K562 (cell line): Measurements from ENCODE around the gene F13A1. TPM values are rescaled to one million over a fixed set of nuclear protein-coding genes. Genes with fewer than 3 reads are reported as not detected.

ENCODE experiments used
- ATAC-seq: fragments of 200-7000 bp; cut with Tn5 transposase; 3 replicates; pipeline ENCODE4 v1.9.1; 2020; ENCODE audit warnings: moderate library complexity
- BruUV-seq: library from RNA; stranded (reverse); fragments of 400-500 nt; replicated peaks from 2 replicates; lab custom pipeline; 2021; lab: Mats Ljungman, UMichigan
- CTCF ChIA-PET: fragments of 300-600 bp; formaldehyde crosslinking; extraction: SDS; loops from one replicate; lab custom pipeline; 2021; ENCODE audit warnings: low intra/inter-chr PET ratio; lab: Yijun Ruan, JAX
- POLR2A ChIA-PET: fragments of 300-600, 350-650 bp; sonication (Branson Sonifier 250); formaldehyde crosslinking; extraction: SDS; loops from one replicate; lab custom pipeline; 2021; ENCODE audit warnings: antibody characterized with exemption, inconsistent platforms; lab: Yijun Ruan, JAX
- DNase-seq, 4 experiments: peaks; one replicate each; pipeline versions ENCODE4 v3.0.0 to v3.0.0-alpha.2; 2011 to 2018; ENCODE audit warnings: low spot score in 3 of 4, mixed read lengths in 3 of 4; ENCODE audit errors: extremely low read depth in 1 of 4
- FAIRE-seq: peaks from 2 replicates; lab custom pipeline; 2011; peaks lifted over from hg19 to GRCh38; lab: Jason Lieb, UNC
- H2AFZ ChIP-seq: 2 replicates; pipeline ENCODE4 v1.6.0; 2011; ENCODE audit warnings: low read depth, low read length, control low read depth, inconsistent platforms
- H3K27ac ChIP-seq: fragments of 200-600 bp; 3 replicates; pipeline ENCODE4 v1.8.0; 2011; ENCODE audit warnings: low read depth, mild to moderate bottlenecking, control low read depth, inconsistent platforms, low read length, moderate library complexity, mixed read lengths; ENCODE audit errors: extremely low read depth
- H3K27me3 ChIP-seq, 2 experiments: fragments of 300-600 bp in 1 of 2; 2 replicates in 1 of 2; 3 replicates in 1 of 2; pipeline versions ENCODE4 v1.6.0 to v1.8.0; 2011; ENCODE audit warnings: inconsistent platforms in 2 of 2, low read length in 2 of 2, mild to moderate bottlenecking in 1 of 2, mixed read lengths in 1 of 2, moderate library complexity in 1 of 2; ENCODE audit not compliant: control insufficient read depth in 2 of 2, insufficient read depth in 2 of 2
- H3K36me3 ChIP-seq: fragments of 300-600 bp; 3 replicates; pipeline ENCODE4 v1.8.0; 2011; ENCODE audit warnings: mild to moderate bottlenecking, low read length, inconsistent platforms; ENCODE audit not compliant: control insufficient read depth, insufficient read depth
- H3K4me1 ChIP-seq, 2 experiments: fragments of 200-600 bp in 1 of 2; replicated peaks in 1 of 2; 2 replicates in 1 of 2; 3 replicates in 1 of 2; pipeline versions ENCODE4 v1.5.1 to v1.8.0; 2011; ENCODE audit warnings: inconsistent platforms in 2 of 2, low read length in 2 of 2, mild to moderate bottlenecking in 1 of 2, mixed read lengths in 1 of 2, moderate library complexity in 1 of 2; ENCODE audit not compliant: control insufficient read depth in 2 of 2, insufficient read depth in 2 of 2
- H3K4me2 ChIP-seq: 2 replicates; pipeline ENCODE4 v1.6.1; 2011; ENCODE audit warnings: low read length, control low read depth, inconsistent platforms, mixed read lengths; ENCODE audit not compliant: insufficient read depth
- H3K4me3 ChIP-seq: fragments of 200-600 bp; sonication (generic), shearing (Covaris generic); 2 replicates; pipeline ENCODE4 v1.5.1; 2016; ENCODE audit warnings: control low read depth, inconsistent platforms
- H3K79me2 ChIP-seq: fragments of 200-600 bp; 3 replicates; pipeline ENCODE4 v1.8.0; 2011; ENCODE audit warnings: low read length, inconsistent platforms; ENCODE audit not compliant: control insufficient read depth, insufficient read depth
- H3K9ac ChIP-seq, 2 experiments: 2 replicates each; pipeline versions ENCODE4 v1.6.0 to v1.6.1; 2011; ENCODE audit warnings: low read depth in 2 of 2, low read length in 2 of 2, control low read depth in 1 of 2, inconsistent platforms in 1 of 2, mild to moderate bottlenecking in 1 of 2, mixed read lengths in 1 of 2; ENCODE audit not compliant: insufficient read depth in 1 of 2
- H3K9me1 ChIP-seq: one replicate; pipeline ENCODE4 v1.6.0; 2011; ENCODE audit warnings: inconsistent platforms, mild to moderate bottlenecking, low read length, moderate library complexity; ENCODE audit not compliant: control insufficient read depth, insufficient read depth
- H3K9me3 ChIP-seq: replicated peaks from 2 replicates; pipeline ENCODE4 v1.5.1; 2011; ENCODE audit warnings: low read depth, low read length, inconsistent platforms; ENCODE audit not compliant: control insufficient read depth, insufficient read depth
- H4K20me1 ChIP-seq: replicated peaks from 2 replicates; pipeline ENCODE4 v1.6.1; 2011; ENCODE audit warnings: low read length, inconsistent platforms, mixed read lengths; ENCODE audit not compliant: control insufficient read depth, insufficient read depth
- CC2D1A ChIP-seq: fragments of 450-650 bp; IDR thresholded peaks from 2 replicates; pipeline ENCODE4 v1.6.1; 2017; ENCODE audit warnings: mild to moderate bottlenecking
- ELF2 ChIP-seq: fragments of 250-450 bp; sonication (Bioruptor Pico); IDR thresholded peaks from 2 replicates; pipeline ENCODE4 v1.5.0; 2021; ENCODE audit warnings: mild to moderate bottlenecking
- RBBP5 ChIP-seq: fragments of 200-600 bp; sonication (generic); IDR thresholded peaks from 2 replicates; pipeline ENCODE4 v1.6.1; 2012; ENCODE audit warnings: borderline replicate concordance, mild to moderate bottlenecking, low read length, control low read depth, inconsistent platforms; ENCODE audit not compliant: insufficient read depth, poor library complexity, severe bottlenecking
- ZC3H8 ChIP-seq: fragments of 450-650 bp; IDR thresholded peaks from 2 replicates; pipeline ENCODE4 v1.6.1; 2017
- ZFP91 ChIP-seq: sonication (generic); formaldehyde crosslinking; IDR thresholded peaks from 2 replicates; pipeline ENCODE4 v1.8.0; 2022; ENCODE audit warnings: mild to moderate bottlenecking, missing genetic modification reagents
- ZNF134 ChIP-seq: fragments of 250-450 bp; sonication (Bioruptor Pico); conservative IDR thresholded peaks from 2 replicates; pipeline ENCODE4 v1.4.0; 2020
- WGBS: fragments of 100-300 bp; shearing (Covaris generic); methylation state at CpG from one replicate; pipeline ENCODE4 v1.1.6; 2016; ENCODE audit warnings: low coverage, mixed read lengths; ENCODE audit not compliant: insufficient coverage; ENCODE audit errors: missing lambda C conversion rate; 5-methylcytosine and 5-hydroxymethylcytosine counted together
- in situ Hi-C: fragments of 300-500 bp; cut with MboI; formaldehyde crosslinking; loops from 4 replicates; pipeline ENCODE4 v1.15.0; 2018; ENCODE audit warnings: inconsistent platforms, mixed read lengths
- intact Hi-C: fragments of 100-400 bp; cut with micrococcal nuclease; formaldehyde crosslinking; loops from 2 replicates; pipeline ENCODE4 v1.14.2; 2022
- polyA plus RNA-seq, 8 experiments: library from polyadenylated mRNA; depleted of rRNA in 4 of 8; stranded (reverse) in 5 of 8; unstranded in 3 of 8; fragments of >200 nt; fragmentation: Nextera tagmentation in 2 of 8; fragmentation: Illumina TruSeq in 1 of 8; extraction: Ambion mirVana in 2 of 8; extraction: Trizol in 1 of 8; gene quantifications; 2 replicates each; pipeline versions ENCODE4 v1.2.1 to v1.2.3, GENCODE V29; 2011 to 2014; ENCODE audit warnings: inconsistent platforms in 1 of 8, missing spikeins in 1 of 8
- total RNA-seq, 7 experiments: library from RNA; depleted of rRNA in 6 of 7; stranded (reverse); fragments of >200 nt in 6 of 7; fragmentation: Illumina TruSeq in 2 of 7; extraction: Trizol in 2 of 7; gene quantifications; 2 replicates each; pipeline versions ENCODE4 v1.2.1 to v1.2.3, GENCODE V29; 2011 to 2021; ENCODE audit warnings: low replicate concordance in 1 of 7
- TF ChIP-seq, protein P1 (sequence below): IDR thresholded peaks from 3 replicates; pipeline ENCODE4 v1.6.1; 2011; ENCODE audit warnings: borderline replicate concordance, mild to moderate bottlenecking; ENCODE audit not compliant: insufficient read length, insufficient read depth

F13A1 gene
- total and polyA plus RNA-seq, 9 of the 15 experiments (the other 6 are each of a cell fraction or from before 2014, with no cell fraction given) = 0.33 TPM; not detected in 8

DNA sequence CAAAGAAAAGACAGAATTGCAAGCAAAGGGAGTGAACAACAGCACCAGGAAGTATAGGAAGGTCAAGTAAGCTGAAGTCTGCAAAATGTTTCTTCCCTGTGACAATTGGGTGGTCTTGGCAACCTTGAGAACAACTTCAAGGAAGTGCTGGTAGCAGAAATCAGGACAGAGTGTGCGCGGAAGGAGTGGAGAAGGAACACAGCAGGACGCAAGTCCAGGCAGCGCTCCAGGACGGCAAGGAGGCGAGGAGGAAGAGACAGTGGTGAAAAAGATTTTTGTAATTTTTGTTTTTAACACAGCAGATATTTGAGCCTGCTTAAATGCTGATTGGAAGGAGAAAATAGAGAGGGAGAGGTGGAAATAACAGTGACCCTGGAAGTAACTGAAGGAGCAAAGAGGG lies 141.7 kb downstream of the F13A1 start:
- H3K9me1 ChIP-seq = no peaks in the 10 kb centered on the region
- H3K9ac ChIP-seq = no peak overlapping the region
- ChIA-PET POLR2A (no interaction called here), CTCF (no interaction called here)
- BruUV-seq = no TSS peak
- peaks cover 3 to 10% of the 10 kb centered on the region in 2 experiments; a peak in 4 of 5 replicates for H3K27me3 ChIP-seq
- intact Hi-C loops = no loop called here
- ATAC-seq (no peak), FAIRE-seq (no peak), DNase-seq (no peak)
- H2AFZ ChIP-seq = no peak overlapping the region
- no peaks in the 10 kb centered on the region for H3K79me2 ChIP-seq
- H3K4me3 ChIP-seq = no peak overlapping the region
- no peaks in the 10 kb centered on the region for H4K20me1 ChIP-seq
- H3K4me1 ChIP-seq = no peaks in the 10 kb centered on the region
- no peaks in the 10 kb centered on the region for H3K9me3 ChIP-seq
- no peak overlapping the region for H3K27ac ChIP-seq
- H3K36me3 ChIP-seq = no peaks in the 10 kb centered on the region
- in situ Hi-C loops = no loop called here
- H3K4me2 ChIP-seq = no peak overlapping the region
- TF ChIP-seq RBBP5 (no peak), ZNF134 (no peak), ZFP91 (CRISPR knock-in tag) (no peak), ZC3H8 (no peak)
- under 1% methylated on average over 6 of the region's 6 CpGs for WGBS

DNA sequence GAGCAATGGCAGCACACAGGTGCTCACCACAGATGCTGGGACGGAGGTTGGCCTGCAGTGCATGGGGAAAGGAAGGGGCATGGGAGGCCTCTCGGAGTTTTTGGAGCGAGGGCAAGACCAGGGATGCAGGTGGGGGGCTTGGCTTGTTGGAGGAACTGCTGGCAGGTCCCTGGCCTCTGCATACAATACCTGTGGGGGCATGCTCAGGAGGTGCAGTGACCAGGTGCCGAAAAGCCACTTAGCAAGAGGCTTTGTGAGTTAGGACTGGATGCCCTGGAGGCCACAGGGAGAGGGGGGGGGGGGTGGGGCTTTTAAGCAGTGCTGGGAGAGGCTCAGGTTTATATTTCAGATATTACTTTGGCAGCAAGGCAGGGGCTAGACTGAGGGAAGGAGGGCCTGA lies 142.7 kb downstream of the F13A1 start:
- ChIA-PET CTCF (no interaction called here), POLR2A (no interaction called here)
- DNase-seq (no peak), FAIRE-seq (no peak), ATAC-seq (no peak)
- Histone ChIP-seq H3K4me1 (no peaks in the 10 kb centered on the region), H3K27me3 (peaks cover 6 to 10% of the 10 kb centered on the region in 2 experiments; a peak in 4 of 5 replicates), H3K79me2 (no peaks in the 10 kb centered on the region), H3K4me2 (no peak overlapping the region), H3K9me1 (no peaks in the 10 kb centered on the region), H3K36me3 (no peaks in the 10 kb centered on the region), H3K9ac (no peak overlapping the region), H3K9me3 (no peaks in the 10 kb centered on the region), H3K27ac (no peak overlapping the region), H3K4me3 (no peak overlapping the region), H2AFZ (no peak overlapping the region), H4K20me1 (no peaks in the 10 kb centered on the region)
- BruUV-seq = no TSS peak
- in situ Hi-C loops = no loop called here
- intact Hi-C loops = no loop called here
- WGBS = 6% methylated on average over 4 of the region's 4 CpGs
- TF ChIP-seq, protein P1, sequence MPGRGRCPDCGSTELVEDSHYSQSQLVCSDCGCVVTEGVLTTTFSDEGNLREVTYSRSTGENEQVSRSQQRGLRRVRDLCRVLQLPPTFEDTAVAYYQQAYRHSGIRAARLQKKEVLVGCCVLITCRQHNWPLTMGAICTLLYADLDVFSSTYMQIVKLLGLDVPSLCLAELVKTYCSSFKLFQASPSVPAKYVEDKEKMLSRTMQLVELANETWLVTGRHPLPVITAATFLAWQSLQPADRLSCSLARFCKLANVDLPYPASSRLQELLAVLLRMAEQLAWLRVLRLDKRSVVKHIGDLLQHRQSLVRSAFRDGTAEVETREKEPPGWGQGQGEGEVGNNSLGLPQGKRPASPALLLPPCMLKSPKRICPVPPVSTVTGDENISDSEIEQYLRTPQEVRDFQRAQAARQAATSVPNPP = no peak
- TF ChIP-seq ELF2 (CRISPR knock-in tag) (no peak), CC2D1A (no peak)
